ENCODE results near the gene SLK. TPM values are rescaled to one million over a fixed set of nuclear protein-coding genes. Genes with fewer than 3 reads are reported as not detected.

The SLK gene
- total and polyA plus RNA-seq, 2 of the 13 experiments (the other 11 are each of a cell fraction or from before 2014, with no cell fraction given), result 3.4 to 22.8 TPM

- TF ChIP-seq ZGPAT (CRISPR knock-in tag; IDR thresholded peaks at IDR 0.05), result peak; percentile 74
- TF ChIP-seq ZNF775 (CRISPR knock-in tag; IDR thresholded peaks at IDR 0.05; ENCODE audit: borderline replicate concordance), result no peak
- TF ChIP-seq ZNF672 (CRISPR knock-in tag; IDR thresholded peaks at IDR 0.05), result no peak
- TF ChIP-seq LCORL (IDR thresholded peaks at IDR 0.05), result 0 out of 2 replicates have a peak, but pooled peaks have one; percentile 42
- peak; percentile 88 for TF ChIP-seq LCORL (CRISPR knock-in tag; IDR thresholded peaks at IDR 0.05)
- TF ChIP-seq ZNF547 (CRISPR knock-in tag; IDR thresholded peaks at IDR 0.05), result peak; percentile 51; the same call in 1 of the 2 replicates
- TF ChIP-seq YEATS2 (CRISPR knock-in tag; IDR thresholded peaks at IDR 0.05; ENCODE audit: borderline replicate concordance), result peak; percentile 50; the same call in 1 of the 2 replicates
- no peak for TF ChIP-seq ZNF746 (CRISPR knock-in tag; IDR thresholded peaks at IDR 0.05)
- TF ChIP-seq ESRRA (CRISPR knock-in tag; IDR thresholded peaks at IDR 0.05; ENCODE audit: low read depth), result no peak
- 0 out of 2 replicates have a peak, but pooled peaks have one; percentile 43 for TF ChIP-seq ZNF710 (CRISPR knock-in tag; IDR thresholded peaks at IDR 0.05; ENCODE audit: borderline replicate concordance)
- TF ChIP-seq ZC3H13 (CRISPR knock-in tag; IDR thresholded peaks at IDR 0.05), result no peak
- 0 out of 2 replicates have a peak, but pooled peaks have one; percentile 3 for TF ChIP-seq ZNF180 (CRISPR knock-in tag; IDR thresholded peaks at IDR 0.05; ENCODE audit: borderline replicate concordance, low read depth)
- TF ChIP-seq ZSCAN21 (CRISPR knock-in tag; IDR thresholded peaks at IDR 0.05; ENCODE audit: borderline replicate concordance), result no peak; the same call in 1 of the 2 replicates
- peak; percentile 38; the same call in 1 of the 2 replicates for TF ChIP-seq PRDM15 (CRISPR knock-in tag; IDR thresholded peaks at IDR 0.05)
- 0 out of 2 replicates have a peak, but pooled peaks have one; percentile 45 for TF ChIP-seq KDM4B (CRISPR knock-in tag; IDR thresholded peaks at IDR 0.05)
- peak; percentile 53 for TF ChIP-seq TOPORS (CRISPR knock-in tag; IDR thresholded peaks at IDR 0.05)
- 0 out of 2 replicates have a peak, but pooled peaks have one; percentile 32 for TF ChIP-seq RCOR2 (CRISPR knock-in tag; IDR thresholded peaks at IDR 0.05)
- TF ChIP-seq ZBTB14 (CRISPR knock-in tag; IDR thresholded peaks at IDR 0.05), result 0 out of 2 replicates have a peak, but pooled peaks have one; percentile 22
- TF ChIP-seq NPAS2 (CRISPR knock-in tag; IDR thresholded peaks at IDR 0.05; ENCODE audit: borderline replicate concordance), result no peak
- no peak for TF ChIP-seq ZNF282 (IDR thresholded peaks at IDR 0.05; ENCODE audit: partially characterized antibody)
- TF ChIP-seq SNAPC5 (CRISPR knock-in tag; IDR thresholded peaks at IDR 0.05; ENCODE audit: borderline replicate concordance), result no peak
Measured at GRCh38 chr10:103918053-103918846, 48.7 kb upstream of the SLK start, which contains the start of gene STN1 (continued).

Data from HepG2 (cell line).